Measurements from ENCODE around the gene B9D1. TPM values are rescaled to one million over a fixed set of nuclear protein-coding genes. Genes with fewer than 3 reads are reported as not detected.

Gene B9D1
- total and polyA plus RNA-seq, 2 of the 13 experiments (the other 11 are each of a cell fraction or from before 2014, with no cell fraction given) = 27.7 to 31.1 TPM

- TF ChIP-seq SRY (CRISPR knock-in tag; IDR thresholded peaks at IDR 0.05) (no peak), YEATS2 (CRISPR knock-in tag; IDR thresholded peaks at IDR 0.05; ENCODE audit: borderline replicate concordance) (no peak), MBD4 (IDR thresholded peaks at IDR 0.05; ENCODE audit: borderline replicate concordance, low read length) (no peak), PHF8 (CRISPR knock-in tag; IDR thresholded peaks at IDR 0.05) (no peak), MTF2 (CRISPR knock-in tag; IDR thresholded peaks at IDR 0.05; ENCODE audit: borderline replicate concordance) (no peak), ZNF687 (CRISPR knock-in tag; IDR thresholded peaks at IDR 0.05) (peak; percentile 54), FOXC1 (CRISPR knock-in tag; IDR thresholded peaks at IDR 0.05; ENCODE audit: borderline replicate concordance) (no peak), HDAC1 (CRISPR knock-in tag; IDR thresholded peaks at IDR 0.05) (no peak), ZNF878 (CRISPR knock-in tag; IDR thresholded peaks at IDR 0.05) (no peak), NFATC3 (CRISPR knock-in tag; IDR thresholded peaks at IDR 0.05) (no peak), BCL3 (CRISPR knock-in tag; IDR thresholded peaks at IDR 0.05) (no peak), ZNF792 (CRISPR knock-in tag; IDR thresholded peaks at IDR 0.05) (no peak), ZNF224 (CRISPR knock-in tag; IDR thresholded peaks at IDR 0.05) (no peak), ETV6 (CRISPR knock-in tag; conservative IDR thresholded peaks at IDR 0.05) (no peak), DPF2 (CRISPR knock-in tag; IDR thresholded peaks at IDR 0.05; ENCODE audit: borderline replicate concordance, low read depth) (no peak), MTF1 (CRISPR knock-in tag; IDR thresholded peaks at IDR 0.05) (no peak), HHEX (CRISPR knock-in tag; IDR thresholded peaks at IDR 0.05) (no peak), ZMAT5 (CRISPR knock-in tag; IDR thresholded peaks at IDR 0.05; ENCODE audit: borderline replicate concordance, low read depth) (no peak), ZFX (CRISPR knock-in tag; IDR thresholded peaks at IDR 0.05; ENCODE audit: low read depth) (peak; percentile 58; the same call in 1 of the 2 replicates), HOXA3 (CRISPR knock-in tag; IDR thresholded peaks at IDR 0.05) (peak; percentile 50; the same call in 1 of the 2 replicates), ZNF780A (CRISPR knock-in tag; IDR thresholded peaks at IDR 0.05) (no peak), ZNF580 (CRISPR knock-in tag; IDR thresholded peaks at IDR 0.05; ENCODE audit: borderline replicate concordance, low read depth) (no peak), BORCS8-MEF2B (CRISPR knock-in tag; IDR thresholded peaks at IDR 0.05) (no peak), KLF6 (CRISPR knock-in tag; IDR thresholded peaks at IDR 0.05) (no peak), TSC22D2 (CRISPR knock-in tag; IDR thresholded peaks at IDR 0.05; ENCODE audit: borderline replicate concordance) (no peak), ZFP82 (CRISPR knock-in tag; IDR thresholded peaks at IDR 0.05; ENCODE audit: borderline replicate concordance) (no peak)
Observed at GRCh38 chr17:19306160-19307111, 56.1 kb downstream of the B9D1 start (continued).
